ENCODE results near the gene ATXN2.
A peak's percentile ranks its signal among the peaks of the same experiment; 100 is the strongest.
"Not testable (repeated sequence)": the region's sequence is repeated elsewhere in the genome, so short reads cannot be mapped to it uniquely, and the experiment has no call there.

Gene ATXN2

GRCh38 chr12:111598637-111599452, at the start of gene ATXN2:
Gene ATXN2, minus strand, starts transcription at chr12:111599315. Its CDS starts 281 bp downstream, at chr12:111599034.
- DNase-seq (ENCODE audit: low spot score), result peak; percentile 80

GRCh38 chr12:111645433-111645832, 46.3 kb upstream of the ATXN2 start:
- no peak for DNase-seq (ENCODE audit: low spot score)

- peak; percentile 28 for DNase-seq (ENCODE audit: low spot score)
Measured at GRCh38 chr12:111643427-111643826, 44.3 kb upstream of the ATXN2 start.

- DNase-seq (ENCODE audit: low spot score), result no peak
Measured at GRCh38 chr12:111642681-111643426, 43.7 kb upstream of the ATXN2 start.

GRCh38 chr12:111640506-111640905, 41.4 kb upstream of the ATXN2 start:
- DNase-seq (ENCODE audit: low spot score), result no peak

- DNase-seq (ENCODE audit: low spot score), result no peak
Measured at GRCh38 chr12:111638556-111638955, 39.4 kb upstream of the ATXN2 start.

- DNase-seq (ENCODE audit: low spot score), result no peak
Measured at GRCh38 chr12:111636209-111636945, 37.3 kb upstream of the ATXN2 start.

- no peak for DNase-seq (ENCODE audit: low spot score)
Measured at GRCh38 chr12:111635524-111635923, 36.4 kb upstream of the ATXN2 start.

- no peak for DNase-seq (ENCODE audit: low spot score)
Measured at GRCh38 chr12:111628505-111629260, 29.6 kb upstream of the ATXN2 start.

GRCh38 chr12:111626230-111626629, 27.1 kb upstream of the ATXN2 start:
- DNase-seq (ENCODE audit: low spot score), result no peak

GRCh38 chr12:111624540-111624939, 25.4 kb upstream of the ATXN2 start:
- DNase-seq (ENCODE audit: low spot score), result no peak

GRCh38 chr12:111617841-111618240, 18.7 kb upstream of the ATXN2 start:
- not testable (repeated sequence) for DNase-seq (ENCODE audit: low spot score)

GRCh38 chr12:111616177-111616623, 17.1 kb upstream of the ATXN2 start:
- DNase-seq (ENCODE audit: low spot score), result peak; percentile 44

- no peak for DNase-seq (ENCODE audit: low spot score)
Measured at GRCh38 chr12:111607239-111607638, 8.1 kb upstream of the ATXN2 start.

GRCh38 chr12:111606767-111607230, 7.7 kb upstream of the ATXN2 start:
- no peak for DNase-seq (ENCODE audit: low spot score)

GRCh38 chr12:111605911-111606766, 7.0 kb upstream of the ATXN2 start:
- DNase-seq (ENCODE audit: low spot score), result no peak

GRCh38 chr12:111602857-111603256, 3.7 kb upstream of the ATXN2 start:
- not testable (repeated sequence) for DNase-seq (ENCODE audit: low spot score)

GRCh38 chr12:111602348-111602747, 3.2 kb upstream of the ATXN2 start:
- DNase-seq (ENCODE audit: low spot score), result no peak

GRCh38 chr12:111600986-111601385, 1.9 kb upstream of the ATXN2 start:
- not testable (repeated sequence) for DNase-seq (ENCODE audit: low spot score)

- peak; percentile 45 for DNase-seq (ENCODE audit: low spot score)
Measured at GRCh38 chr12:111600205-111600642, 1.1 kb upstream of the ATXN2 start.
